Neural cell (in vitro differentiated cells): Measurements from ENCODE around the gene PPP1CA. TPM values are rescaled to one million over a fixed set of nuclear protein-coding genes. Genes with fewer than 3 reads are reported as not detected.

Experiments used
- H2AFZ ChIP-seq: fragments of 200-600, 300-800 bp; sonication (generic), shearing (Covaris generic); 2 replicates; pipeline ENCODE4 v1.6.0; 2014; ENCODE audit warnings: low read depth, mild to moderate bottlenecking, antibody characterized with exemption, low read length, moderate library complexity
- H3F3A ChIP-seq: fragments of 200-600 bp; shearing (Covaris generic); 2 replicates; pipeline ENCODE4 v1.6.1; 2016; ENCODE audit warnings: mild to moderate bottlenecking, moderate library complexity, mixed read lengths, antibody characterized with exemption, low read length; ENCODE audit not compliant: insufficient read depth, poor library complexity, severe bottlenecking
- H3K27ac ChIP-seq: fragments of 200-600, 300-800 bp; sonication (generic), shearing (Covaris generic); 2 replicates; pipeline ENCODE4 v1.5.1; 2014; ENCODE audit warnings: mild to moderate bottlenecking, low read length, moderate library complexity
- H3K27me3 ChIP-seq: fragments of 300-800, 200-600 bp; sonication (generic), shearing (Covaris generic); 2 replicates; pipeline ENCODE4 v1.6.0; 2014; ENCODE audit warnings: mild to moderate bottlenecking, low read depth, low read length, moderate library complexity; ENCODE audit not compliant: insufficient read depth
- H3K36me3 ChIP-seq: fragments of 300-800, 200-600 bp; sonication (generic), shearing (Covaris generic); 2 replicates; pipeline ENCODE4 v1.5.1; 2014; ENCODE audit warnings: mild to moderate bottlenecking, antibody characterized with exemption, low read length, moderate library complexity; ENCODE audit not compliant: insufficient read depth
- H3K4me2 ChIP-seq: fragments of 300-800, 200-600 bp; sonication (generic), shearing (Covaris generic); 2 replicates; pipeline ENCODE4 v1.6.0; 2014; ENCODE audit warnings: mild to moderate bottlenecking, low read length
- H3K4me3 ChIP-seq: fragments of 300-800, 200-600 bp; sonication (generic), shearing (Covaris generic); 2 replicates; pipeline ENCODE4 v1.5.1; 2014; ENCODE audit warnings: mild to moderate bottlenecking, low read length, moderate library complexity
- H3K79me2 ChIP-seq: fragments of 200-600 bp; shearing (Covaris generic); replicated peaks from 2 replicates; pipeline ENCODE4 v1.6.0; 2014; ENCODE audit warnings: mild to moderate bottlenecking, low read length, moderate library complexity; ENCODE audit not compliant: insufficient read depth
- H3K9ac ChIP-seq: fragments of 300-800, 200-600 bp; sonication (generic), shearing (Covaris generic); 2 replicates; pipeline ENCODE4 v1.6.1; 2016; ENCODE audit warnings: mild to moderate bottlenecking, low read length, mixed read lengths
- H3K9me2 ChIP-seq: fragments of 200-600 bp; shearing (Covaris generic); 2 replicates; pipeline ENCODE4 v1.6.1; 2016; ENCODE audit warnings: mild to moderate bottlenecking, low read length, mixed read lengths; ENCODE audit not compliant: insufficient read depth
- H3K9me3 ChIP-seq: fragments of 200-600, 300-800 bp; sonication (generic), shearing (Covaris generic); 2 replicates; pipeline ENCODE4 v1.6.1; 2016; ENCODE audit warnings: mild to moderate bottlenecking, mixed run types, low read length, moderate library complexity, mixed read lengths
- H4K20me1 ChIP-seq: fragments of 200-600 bp; shearing (Covaris generic); 2 replicates; pipeline ENCODE4 v1.6.1; 2016; ENCODE audit warnings: mild to moderate bottlenecking, mixed run types; ENCODE audit not compliant: insufficient read depth
- EP300 ChIP-seq: fragments of 450-650 bp; conservative IDR thresholded peaks from 2 replicates; pipeline ENCODE4 v1.6.1; 2014; ENCODE audit warnings: antibody characterized with exemption, mild to moderate bottlenecking, moderate library complexity; ENCODE audit not compliant: poor library complexity, severe bottlenecking
- EZH2 ChIP-seq: fragments of 200-600, 300-800 bp; shearing (Covaris generic), sonication (generic); IDR thresholded peaks from 2 replicates; pipeline ENCODE4 v1.6.1; 2014; ENCODE audit warnings: antibody characterized with exemption, low read length, borderline replicate concordance, mild to moderate bottlenecking; ENCODE audit not compliant: insufficient read depth, poor library complexity, severe bottlenecking
- MXI1 ChIP-seq: fragments of 450-650 bp; conservative IDR thresholded peaks from 2 replicates; pipeline ENCODE4 v1.6.1; 2014; ENCODE audit warnings: antibody characterized with exemption, mild to moderate bottlenecking; ENCODE audit not compliant: poor library complexity, severe bottlenecking
- POLR2AphosphoS5 ChIP-seq: IDR thresholded peaks from 2 replicates; pipeline ENCODE4 v1.6.1; 2012
- RAD21 ChIP-seq: fragments of 450-650 bp; conservative IDR thresholded peaks from 2 replicates; pipeline ENCODE4 v1.6.1; 2014; ENCODE audit warnings: antibody characterized with exemption, mild to moderate bottlenecking, moderate library complexity
- SMC3 ChIP-seq: fragments of 450-650 bp; conservative IDR thresholded peaks from 2 replicates; pipeline ENCODE4 v1.6.1; 2014; ENCODE audit warnings: antibody characterized with exemption, mild to moderate bottlenecking, moderate library complexity; ENCODE audit not compliant: poor library complexity
- TAF1 ChIP-seq: IDR thresholded peaks from 2 replicates; pipeline ENCODE4 v1.6.1; 2012; ENCODE audit warnings: low read depth
- polyA plus RNA-seq: library from polyadenylated mRNA; depleted of rRNA; stranded (reverse); fragments of >200 nt; gene quantifications from 2 replicates; pipeline ENCODE4 v1.2.3, GENCODE V29; 2014
- TF ChIP-seq, protein P1 (sequence below): IDR thresholded peaks from 2 replicates; pipeline ENCODE4 v1.6.1; 2012; ENCODE audit warnings: borderline replicate concordance
- TF ChIP-seq, protein P2 (sequence below): fragments of 450-650 bp; IDR thresholded peaks from 2 replicates; pipeline ENCODE4 v1.5.1; 2014; ENCODE audit warnings: antibody characterized with exemption, mild to moderate bottlenecking, moderate library complexity; ENCODE audit not compliant: poor library complexity, severe bottlenecking

PPP1CA gene
- polyA plus RNA-seq, 1 donor from 2014 or later = 106 TPM

DNA sequence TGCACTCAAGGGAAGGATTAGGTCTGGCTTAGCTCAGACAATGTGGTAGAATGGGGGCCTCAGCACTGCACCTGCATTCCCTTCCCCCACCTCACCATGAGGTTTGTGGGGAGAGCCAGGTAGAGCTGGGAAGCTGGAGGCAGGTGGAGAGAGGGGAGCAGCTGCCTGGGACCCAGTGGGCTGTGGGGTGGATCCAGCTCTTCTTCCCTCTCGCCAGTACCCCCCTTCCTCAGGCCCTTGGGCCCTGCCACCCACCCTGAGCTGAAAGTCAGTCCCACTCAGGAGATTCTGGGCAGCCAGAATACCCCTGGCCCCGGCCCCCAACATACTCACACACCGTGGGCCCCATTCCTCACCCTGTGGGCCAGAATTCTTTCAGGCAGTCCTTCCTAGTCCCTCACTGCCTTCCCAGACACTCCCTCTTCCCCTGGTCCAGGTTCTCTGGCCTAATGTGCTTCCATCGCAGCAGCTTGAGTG, 45.2 kb downstream of the PPP1CA start:
- Histone ChIP-seq H3K36me3 (no peaks in the 10 kb centered on the region), H3K9ac (no peak overlapping the region), H3K4me3 (no peak overlapping the region), H3K4me2 (no peak overlapping the region), H3K27me3 (no peaks in the 10 kb centered on the region), H2AFZ (no peak overlapping the region), H3K9me2 (no peaks in the 10 kb centered on the region), H3K9me3 (no peaks in the 10 kb centered on the region), H3F3A (no peaks in the 10 kb centered on the region), H4K20me1 (no peaks in the 10 kb centered on the region), H3K79me2 (no peaks in the 10 kb centered on the region), H3K27ac (no peak overlapping the region)
- TF ChIP-seq SMC3 (no peak), MXI1 (no peak), EZH2 (no peak), RAD21 (no peak), TAF1 (no peak), EP300 (no peak), POLR2AphosphoS5 (no peak)
- TF ChIP-seq, protein P1, sequence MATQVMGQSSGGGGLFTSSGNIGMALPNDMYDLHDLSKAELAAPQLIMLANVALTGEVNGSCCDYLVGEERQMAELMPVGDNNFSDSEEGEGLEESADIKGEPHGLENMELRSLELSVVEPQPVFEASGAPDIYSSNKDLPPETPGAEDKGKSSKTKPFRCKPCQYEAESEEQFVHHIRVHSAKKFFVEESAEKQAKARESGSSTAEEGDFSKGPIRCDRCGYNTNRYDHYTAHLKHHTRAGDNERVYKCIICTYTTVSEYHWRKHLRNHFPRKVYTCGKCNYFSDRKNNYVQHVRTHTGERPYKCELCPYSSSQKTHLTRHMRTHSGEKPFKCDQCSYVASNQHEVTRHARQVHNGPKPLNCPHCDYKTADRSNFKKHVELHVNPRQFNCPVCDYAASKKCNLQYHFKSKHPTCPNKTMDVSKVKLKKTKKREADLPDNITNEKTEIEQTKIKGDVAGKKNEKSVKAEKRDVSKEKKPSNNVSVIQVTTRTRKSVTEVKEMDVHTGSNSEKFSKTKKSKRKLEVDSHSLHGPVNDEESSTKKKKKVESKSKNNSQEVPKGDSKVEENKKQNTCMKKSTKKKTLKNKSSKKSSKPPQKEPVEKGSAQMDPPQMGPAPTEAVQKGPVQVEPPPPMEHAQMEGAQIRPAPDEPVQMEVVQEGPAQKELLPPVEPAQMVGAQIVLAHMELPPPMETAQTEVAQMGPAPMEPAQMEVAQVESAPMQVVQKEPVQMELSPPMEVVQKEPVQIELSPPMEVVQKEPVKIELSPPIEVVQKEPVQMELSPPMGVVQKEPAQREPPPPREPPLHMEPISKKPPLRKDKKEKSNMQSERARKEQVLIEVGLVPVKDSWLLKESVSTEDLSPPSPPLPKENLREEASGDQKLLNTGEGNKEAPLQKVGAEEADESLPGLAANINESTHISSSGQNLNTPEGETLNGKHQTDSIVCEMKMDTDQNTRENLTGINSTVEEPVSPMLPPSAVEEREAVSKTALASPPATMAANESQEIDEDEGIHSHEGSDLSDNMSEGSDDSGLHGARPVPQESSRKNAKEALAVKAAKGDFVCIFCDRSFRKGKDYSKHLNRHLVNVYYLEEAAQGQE = no peak
- TF ChIP-seq, protein P2, sequence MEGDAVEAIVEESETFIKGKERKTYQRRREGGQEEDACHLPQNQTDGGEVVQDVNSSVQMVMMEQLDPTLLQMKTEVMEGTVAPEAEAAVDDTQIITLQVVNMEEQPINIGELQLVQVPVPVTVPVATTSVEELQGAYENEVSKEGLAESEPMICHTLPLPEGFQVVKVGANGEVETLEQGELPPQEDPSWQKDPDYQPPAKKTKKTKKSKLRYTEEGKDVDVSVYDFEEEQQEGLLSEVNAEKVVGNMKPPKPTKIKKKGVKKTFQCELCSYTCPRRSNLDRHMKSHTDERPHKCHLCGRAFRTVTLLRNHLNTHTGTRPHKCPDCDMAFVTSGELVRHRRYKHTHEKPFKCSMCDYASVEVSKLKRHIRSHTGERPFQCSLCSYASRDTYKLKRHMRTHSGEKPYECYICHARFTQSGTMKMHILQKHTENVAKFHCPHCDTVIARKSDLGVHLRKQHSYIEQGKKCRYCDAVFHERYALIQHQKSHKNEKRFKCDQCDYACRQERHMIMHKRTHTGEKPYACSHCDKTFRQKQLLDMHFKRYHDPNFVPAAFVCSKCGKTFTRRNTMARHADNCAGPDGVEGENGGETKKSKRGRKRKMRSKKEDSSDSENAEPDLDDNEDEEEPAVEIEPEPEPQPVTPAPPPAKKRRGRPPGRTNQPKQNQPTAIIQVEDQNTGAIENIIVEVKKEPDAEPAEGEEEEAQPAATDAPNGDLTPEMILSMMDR = no peak

DNA sequence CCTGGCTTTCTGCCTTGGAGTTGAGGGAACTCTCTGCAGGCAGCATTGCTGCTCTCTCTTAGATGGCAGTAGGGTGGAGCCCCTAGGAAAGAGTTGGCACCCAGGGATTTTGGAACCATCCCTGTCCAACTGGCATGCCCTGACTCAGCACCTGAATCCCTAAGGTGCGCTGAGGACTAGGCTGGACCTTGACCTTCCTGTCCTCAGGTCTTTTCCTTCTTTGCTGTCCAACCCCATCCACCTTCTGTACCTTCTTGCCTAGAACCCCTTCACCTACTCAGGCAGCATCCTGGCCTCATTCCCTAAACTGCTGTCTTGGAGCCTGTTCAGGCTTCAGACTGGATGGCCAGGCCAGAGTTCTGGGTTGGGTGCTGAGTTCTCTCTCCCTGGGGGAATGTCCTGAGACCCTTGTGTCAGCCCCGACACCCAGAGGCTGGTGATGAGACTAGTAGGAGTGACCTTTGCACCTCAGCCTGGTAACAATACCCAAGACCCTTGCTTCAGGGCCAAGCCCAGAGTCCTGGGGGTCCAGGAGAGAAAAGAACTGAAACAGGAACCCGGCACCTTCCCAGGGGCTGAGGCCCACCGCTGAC, 45.8 kb downstream of the PPP1CA start:
- no peak overlapping the region for H3K27ac ChIP-seq

More for the DNA sequence above, 45.8 kb downstream of the PPP1CA start:
- no peak overlapping the region for H3K9ac ChIP-seq
- no peaks in the 10 kb centered on the region for H4K20me1 ChIP-seq
- no peaks in the 10 kb centered on the region for H3K9me3 ChIP-seq
- TF ChIP-seq SMC3 (no peak), EZH2 (no peak)
- TF ChIP-seq, protein P1 = no peak
- no peak overlapping the region for H2AFZ ChIP-seq
- H3K79me2 ChIP-seq = no peaks in the 10 kb centered on the region
- H3F3A ChIP-seq = no peaks in the 10 kb centered on the region
- H3K9me2 ChIP-seq = no peaks in the 10 kb centered on the region
- no peak overlapping the region for H3K4me2 ChIP-seq
- H3K4me3 ChIP-seq = no peak overlapping the region
- no peaks in the 10 kb centered on the region for H3K27me3 ChIP-seq
- H3K36me3 ChIP-seq = no peaks in the 10 kb centered on the region
